ENCODE measurements around the gene IGF1R. TPM values are rescaled to one million over a fixed set of nuclear protein-coding genes. Genes with fewer than 3 reads are reported as not detected.

Gene IGF1R
- total RNA-seq, 2 experiments from 2014 or later: 26.3 to 43.7 TPM

- Mint-ChIP-seq H3K4me3 (no peak overlapping the region), H3K9me3 (ENCODE audit: low read depth) (no peaks in the 10 kb centered on the region), H3K27me3 (no peaks in the 10 kb centered on the region), H3K36me3 (ENCODE audit: low read depth) (peaks cover 2% of the 10 kb centered on the region), H3K27ac (no peak overlapping the region), H3K4me1 (peaks cover 74% of the 10 kb centered on the region)
- no peak for DNase-seq
- intact Hi-C loops (cut with DNase I, micrococcal nuclease): no loop called here
- CTCF ChIA-PET: interaction anchor here (0.5 to 1.2 kb wide), 4 partner anchors 9 to 222 kb away, joined by 3 to 4 read pairs (median 3); no protein-coding TSS in a partner anchor
- POLR2A ChIA-PET: no interaction called here
- no peak for ATAC-seq
Observed at GRCh38 chr15:98740963-98741362, 92.6 kb downstream of the IGF1R start.

GRCh38 chr15:98743177-98743576, 94.8 kb downstream of the IGF1R start:
- H3K27me3 Mint-ChIP-seq: no peaks in the 10 kb centered on the region
- no peak overlapping the region for H3K27ac Mint-ChIP-seq
- no peaks in the 10 kb centered on the region for H3K9me3 Mint-ChIP-seq (ENCODE audit: low read depth)
- intact Hi-C loops (cut with DNase I, micrococcal nuclease): no loop called here
- H3K36me3 Mint-ChIP-seq (ENCODE audit: low read depth): peaks cover 2% of the 10 kb centered on the region
- ChIA-PET POLR2A (no interaction called here), CTCF (interaction anchor here (1.0 kb wide), 1 partner anchor 36 kb away, joined by 3 read pairs; no protein-coding TSS in a partner anchor)
- no peak for ATAC-seq
- H3K4me3 Mint-ChIP-seq: no peak overlapping the region
- no peak for DNase-seq
- H3K4me1 Mint-ChIP-seq: peaks cover 76% of the 10 kb centered on the region

GRCh38 chr15:98744506-98744905, 96.2 kb downstream of the IGF1R start:
- ChIA-PET CTCF (interaction anchor here (0.6 to 1.3 kb wide), 2 partner anchors 24 to 124 kb away, joined by 3 to 4 read pairs; no protein-coding TSS in a partner anchor), POLR2A (no interaction called here)
- Mint-ChIP-seq H3K9me3 (ENCODE audit: low read depth) (no peaks in the 10 kb centered on the region), H3K4me3 (no peak overlapping the region), H3K27me3 (no peaks in the 10 kb centered on the region), H3K27ac (no peak overlapping the region), H3K4me1 (peaks cover 64% of the 10 kb centered on the region), H3K36me3 (ENCODE audit: low read depth) (no peaks in the 10 kb centered on the region)
- DNase-seq (no peak), ATAC-seq (no peak)
- intact Hi-C loops (cut with DNase I, micrococcal nuclease): no loop called here

- ChIA-PET CTCF (interaction anchor here (0.9 to 1.3 kb wide), 2 partner anchors 13 to 25 kb away, joined by 4 to 5 read pairs; no protein-coding TSS in a partner anchor), POLR2A (interaction anchor here (0.6 kb wide), 1 partner anchor 30 kb away, joined by 6 read pairs; no protein-coding TSS in a partner anchor)
- ATAC-seq (no peak), DNase-seq (no peak)
- no peaks in the 10 kb centered on the region for H3K9me3 Mint-ChIP-seq (ENCODE audit: low read depth)
- no peaks in the 10 kb centered on the region for H3K27me3 Mint-ChIP-seq
- H3K36me3 Mint-ChIP-seq (ENCODE audit: low read depth): no peaks in the 10 kb centered on the region
- peaks cover 57% of the 10 kb centered on the region for H3K4me1 Mint-ChIP-seq
- no peak overlapping the region for H3K4me3 Mint-ChIP-seq
- intact Hi-C loops (cut with DNase I, micrococcal nuclease): no loop called here
- H3K27ac Mint-ChIP-seq: no peak overlapping the region
Observed at GRCh38 chr15:98745179-98745578, 96.8 kb downstream of the IGF1R start.

GRCh38 chr15:98745650-98746374, 97.5 kb downstream of the IGF1R start:
- H3K9me3 Mint-ChIP-seq (ENCODE audit: low read depth): no peaks in the 10 kb centered on the region

GRCh38 chr15:98746375-98747155, 98.2 kb downstream of the IGF1R start:
- ATAC-seq (peak; percentile 57), DNase-seq (no peak)
- Mint-ChIP-seq H3K27ac (no peak overlapping the region), H3K9me3 (ENCODE audit: low read depth) (no peaks in the 10 kb centered on the region), H3K4me1 (peaks cover 54% of the 10 kb centered on the region), H3K27me3 (no peaks in the 10 kb centered on the region), H3K4me3 (no peak overlapping the region), H3K36me3 (ENCODE audit: low read depth) (no peaks in the 10 kb centered on the region)
- CTCF ChIA-PET: interaction anchor here (0.7 kb wide), 1 partner anchor 103 kb away, joined by 3 read pairs; no protein-coding TSS in a partner anchor
- POLR2A ChIA-PET: no interaction called here
- intact Hi-C loops (cut with DNase I, micrococcal nuclease): no loop called here

More at GRCh38 chr15:98745650-98746374, 97.5 kb downstream of the IGF1R start:
- H3K36me3 Mint-ChIP-seq (ENCODE audit: low read depth): no peaks in the 10 kb centered on the region
- no peaks in the 10 kb centered on the region for H3K27me3 Mint-ChIP-seq
- intact Hi-C loops (cut with DNase I, micrococcal nuclease): no loop called here
- DNase-seq (no peak), ATAC-seq (peak; percentile 51)
- ChIA-PET CTCF (interaction anchor here (0.9 kb wide), 1 partner anchor 12 kb away, joined by 5 read pairs; no protein-coding TSS in a partner anchor), POLR2A (interaction anchor here (0.6 kb wide), 1 partner anchor 31 kb away, joined by 6 read pairs; no protein-coding TSS in a partner anchor)
- no peak overlapping the region for H3K4me3 Mint-ChIP-seq
- no peak overlapping the region for H3K27ac Mint-ChIP-seq
- peaks cover 52% of the 10 kb centered on the region for H3K4me1 Mint-ChIP-seq

- ATAC-seq: no peak
- Mint-ChIP-seq H3K4me3 (no peak overlapping the region), H3K9me3 (ENCODE audit: low read depth) (no peaks in the 10 kb centered on the region)
Observed at GRCh38 chr15:98751767-98752166, 103.4 kb downstream of the IGF1R start.

GRCh38 chr15:98753726-98754656, 105.7 kb downstream of the IGF1R start:
- no peaks in the 10 kb centered on the region for H3K9me3 Mint-ChIP-seq (ENCODE audit: low read depth)
- H3K27ac Mint-ChIP-seq: no peak overlapping the region
- ATAC-seq: no peak
- ChIA-PET CTCF (interaction anchor here (0.6 to 1.1 kb wide), 6 partner anchors 26 to 326 kb away, joined by 3 read pairs; no protein-coding TSS in a partner anchor), POLR2A (no interaction called here)
- peaks cover 33% of the 10 kb centered on the region for H3K4me1 Mint-ChIP-seq
- H3K4me3 Mint-ChIP-seq: no peak overlapping the region
- DNase-seq: no peak
- H3K36me3 Mint-ChIP-seq (ENCODE audit: low read depth): no peaks in the 10 kb centered on the region
- H3K27me3 Mint-ChIP-seq: no peaks in the 10 kb centered on the region
- intact Hi-C loops (cut with DNase I, micrococcal nuclease): no loop called here

More at GRCh38 chr15:98751767-98752166, 103.4 kb downstream of the IGF1R start:
- Mint-ChIP-seq H3K27ac (no peak overlapping the region), H3K36me3 (ENCODE audit: low read depth) (no peaks in the 10 kb centered on the region), H3K27me3 (no peaks in the 10 kb centered on the region), H3K4me1 (peaks cover 29% of the 10 kb centered on the region)
- ChIA-PET CTCF (interaction anchor here (0.6 kb wide), 1 partner anchor 218 kb away, joined by 3 read pairs; no protein-coding TSS in a partner anchor), POLR2A (no interaction called here)
- DNase-seq: no peak
- intact Hi-C loops (cut with DNase I, micrococcal nuclease): no loop called here

GRCh38 chr15:98754657-98755022, 106.3 kb downstream of the IGF1R start:
- no peak for DNase-seq
- intact Hi-C loops (cut with DNase I, micrococcal nuclease): no loop called here
- ATAC-seq: no peak
- no peaks in the 10 kb centered on the region for H3K36me3 Mint-ChIP-seq (ENCODE audit: low read depth)
- no peaks in the 10 kb centered on the region for H3K9me3 Mint-ChIP-seq (ENCODE audit: low read depth)
- H3K27me3 Mint-ChIP-seq: no peaks in the 10 kb centered on the region
- peaks cover 33% of the 10 kb centered on the region for H3K4me1 Mint-ChIP-seq
- POLR2A ChIA-PET: no interaction called here
- no peak overlapping the region for H3K27ac Mint-ChIP-seq
- CTCF ChIA-PET: interaction anchor here (0.6 to 1.1 kb wide), 4 partner anchors 25 to 325 kb away, joined by 3 read pairs; no protein-coding TSS in a partner anchor
- H3K4me3 Mint-ChIP-seq: no peak overlapping the region

- no peak overlapping the region for H3K27ac Mint-ChIP-seq
- H3K4me3 Mint-ChIP-seq: no peak overlapping the region
- H3K9me3 Mint-ChIP-seq (ENCODE audit: low read depth): no peaks in the 10 kb centered on the region
Observed at GRCh38 chr15:98755138-98755537, 106.8 kb downstream of the IGF1R start.

More at GRCh38 chr15:98755138-98755537, 106.8 kb downstream of the IGF1R start:
- Mint-ChIP-seq H3K4me1 (peaks cover 33% of the 10 kb centered on the region), H3K36me3 (ENCODE audit: low read depth) (no peaks in the 10 kb centered on the region), H3K27me3 (no peaks in the 10 kb centered on the region)
- intact Hi-C loops (cut with DNase I, micrococcal nuclease): no loop called here
- no peak for DNase-seq
- POLR2A ChIA-PET: no interaction called here
- CTCF ChIA-PET: interaction anchor here (0.7 kb wide), 1 partner anchor 150 kb away, joined by 4 read pairs; no protein-coding TSS in a partner anchor
- ATAC-seq: no peak

Measured in activated CD4-positive, alpha-beta T cell treated with anti-CD3 and anti-CD28 coated beads for 36 hours (primary cell).